A549 (cell line): ENCODE results near the gene GRM4. TPM values are rescaled to one million over a fixed set of nuclear protein-coding genes. Genes with fewer than 3 reads are reported as not detected.

Experiments used
- ATAC-seq, 2 experiments: fragments of 200-7000 bp in 1 of 2; fragments of >200 bp in 1 of 2; cut with Nextera tagmentation in 1 of 2; cut with Tn5 transposase in 1 of 2; 3 replicates each; pipeline versions ENCODE4 v1.8.0 to v1.9.1; 2018 to 2020; ENCODE audit warnings: mild to moderate bottlenecking in 1 of 2, moderate library complexity in 1 of 2
- CTCF ChIA-PET: fragments of 300-600 bp; sonication (Branson Sonifier 250); formaldehyde crosslinking; extraction: SDS; loops from one replicate; lab custom pipeline; 2021; ENCODE audit warnings: antibody characterized with exemption, inconsistent platforms; lab: Yijun Ruan, JAX
- POLR2A ChIA-PET: fragments of 350-600 bp; formaldehyde crosslinking; extraction: SDS; loops from one replicate; lab custom pipeline; 2021; ENCODE audit warnings: antibody characterized with exemption, inconsistent platforms; lab: Yijun Ruan, JAX
- DNase-seq, 2 experiments: peaks; one replicate each; pipeline versions ENCODE4 v3.0.0 to v3.0.0-alpha.2; 2011 to 2016; ENCODE audit warnings: low read depth in 1 of 2, low spot score in 1 of 2
- FAIRE-seq: peaks from 2 replicates; lab custom pipeline; 2011; peaks lifted over from hg19 to GRCh38; lab: Jason Lieb, UNC
- H3K27ac ChIP-seq, 2 experiments: fragments of >200 bp; sonication (Bioruptor Twin); formaldehyde crosslinking; 3 replicates each; pipeline ENCODE4 v1.5.1; 2016 to 2017
- H3K4me1 ChIP-seq: fragments of >200 bp; sonication (Bioruptor Twin); formaldehyde crosslinking; 3 replicates; pipeline ENCODE4 v1.6.1; 2016
- H3K4me2 ChIP-seq: fragments of >200 bp; sonication (Bioruptor Twin); formaldehyde crosslinking; 3 replicates; pipeline ENCODE4 v1.6.1; 2016
- H3K4me3 ChIP-seq: fragments of >200 bp; sonication (Bioruptor Twin); formaldehyde crosslinking; 3 replicates; pipeline ENCODE4 v1.5.1; 2016
- H3K9me3 ChIP-seq: fragments of >200 bp; sonication (Bioruptor Twin); formaldehyde crosslinking; 3 replicates; pipeline ENCODE4 v1.6.1; 2016
- RNF2 ChIP-seq: fragments of 200-600 bp; sonication (generic); IDR thresholded peaks from 2 replicates; pipeline ENCODE4 v1.6.1; 2016; ENCODE audit warnings: low read depth, mild to moderate bottlenecking, antibody characterized with exemption, moderate library complexity, borderline replicate concordance
- ZC3H11A ChIP-seq: fragments of 450-650 bp; IDR thresholded peaks from 2 replicates; pipeline ENCODE4 v1.6.1; 2014; ENCODE audit warnings: antibody characterized with exemption, mild to moderate bottlenecking
- WGBS: methylation state at CpG from one replicate; pipeline ENCODE4 v1.1.6; 2017; ENCODE audit errors: missing lambda C conversion rate; 5-methylcytosine and 5-hydroxymethylcytosine counted together
- polyA plus RNA-seq, 4 experiments: library from polyadenylated mRNA; depleted of rRNA in 3 of 4; stranded (reverse); fragments of >200 nt; fragmentation: RNase III in 1 of 4; extraction: RNeasy Plus Mini Kit Qiagen cat#74134 plus additional on column Dnase treatment in 1 of 4; gene quantifications; 2 replicates in 3 of 4; 3 replicates in 1 of 4; pipeline ENCODE4 v1.2.3, GENCODE V29; 2011 to 2017
- small RNA-seq, 6 experiments: library from RNA; depleted of rRNA; stranded (forward); fragments of <200 nt; gene quantifications; one replicate each; pipeline ENCODE3, GENCODE V24; 2012

The GRM4 gene
- polyA plus RNA-seq, 2 of the 4 experiments (the other 2 are of a cell fraction): 0.05 TPM

DNA sequence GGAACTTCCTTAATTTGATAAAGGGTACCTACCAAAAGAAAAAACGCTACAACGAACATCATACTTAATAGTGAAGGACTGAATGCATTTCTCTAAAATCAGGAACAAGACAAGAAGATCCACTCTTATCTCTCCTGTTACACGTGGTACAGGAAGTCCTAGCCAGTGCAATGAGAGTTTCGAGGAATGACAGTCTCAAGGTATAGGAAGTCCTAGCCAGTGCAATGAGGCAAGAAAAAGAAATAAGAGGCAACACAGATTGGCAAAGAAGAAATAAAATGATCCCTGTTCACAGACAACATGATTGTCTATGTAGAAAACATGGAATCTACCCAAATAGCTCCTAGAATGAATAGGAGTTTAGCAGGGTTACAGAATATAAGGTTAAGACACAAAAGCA lies 174.3 kb downstream of the GRM4 start:
- 11% methylated on average over 4 of the region's 4 CpGs for WGBS
- no peak for FAIRE-seq
- H3K27ac ChIP-seq: no peak overlapping the region

More for the DNA sequence above, 174.3 kb downstream of the GRM4 start:
- DNase-seq: no peak
- ChIA-PET CTCF (interaction anchor here (0.8 to 1.9 kb wide), 2 partner anchors 96 to 200 kb away, joined by 4 to 8 read pairs; no protein-coding TSS in a partner anchor), POLR2A (no interaction called here)
- no peak for TF ChIP-seq ZC3H11A
- TF ChIP-seq RNF2: 0 out of 2 replicates have a peak, but pooled peaks have one; percentile 23
- Histone ChIP-seq H3K4me2 (no peak overlapping the region), H3K4me3 (no peak overlapping the region), H3K9me3 (no peaks in the 10 kb centered on the region), H3K4me1 (no peaks in the 10 kb centered on the region)
- no peak for ATAC-seq

Small RNA genes within 50 kb of the gene (small RNA-seq; reads per million reads assigned to genes)
- gene MIR1275: 0 reads per million in 6 experiments

Other genes with a start within 250 kb of the GRM4 start
- gene HMGA1, start 90.8 kb upstream of the GRM4 start, polyA plus RNA-seq (2011; rRNA removed): 119 and 127 TPM in 2 replicates
- gene HMGA1, start 90.8 kb upstream of the GRM4 start, polyA plus RNA-seq (2017; fragmentation: RNase III; extraction: RNeasy Plus Mini Kit Qiagen cat#74134 plus additional on column Dnase treatment): 241 to 280 TPM (median 249 TPM) in 3 replicates
- 8.1 and 11.0 TPM in 2 replicates for gene SMIM29, start 102.9 kb upstream of the GRM4 start, polyA plus RNA-seq (2011; rRNA removed)
- gene SMIM29, start 102.9 kb upstream of the GRM4 start, polyA plus RNA-seq (2017; fragmentation: RNase III; extraction: RNeasy Plus Mini Kit Qiagen cat#74134 plus additional on column Dnase treatment): 13.2 to 15.4 TPM (median 15.0 TPM) in 3 replicates
- 12.9 and 13.4 TPM in 2 replicates for gene NUDT3, start 246.6 kb upstream of the GRM4 start, polyA plus RNA-seq (2011; rRNA removed)
- gene NUDT3, start 246.6 kb upstream of the GRM4 start, polyA plus RNA-seq (2017; fragmentation: RNase III; extraction: RNeasy Plus Mini Kit Qiagen cat#74134 plus additional on column Dnase treatment): 5.2 to 5.6 TPM (median 5.5 TPM) in 3 replicates